Astrocyte (in vitro differentiated cells and primary cell): Measurements from ENCODE around the gene SLC5A4.

Experiments
- EZH2 ChIP-seq: IDR thresholded peaks from 2 replicates; pipeline ENCODE4 v1.6.1; 2012; ENCODE audit warnings: mild to moderate bottlenecking, low read length, inconsistent platforms; ENCODE audit not compliant: insufficient read depth
- TF ChIP-seq, protein P1 (sequence below): IDR thresholded peaks from 2 replicates; pipeline ENCODE4 v1.5.1; 2011; ENCODE audit warnings: low read depth, mild to moderate bottlenecking, inconsistent platforms, low read length, moderate library complexity; ENCODE audit not compliant: insufficient read depth

DNA sequence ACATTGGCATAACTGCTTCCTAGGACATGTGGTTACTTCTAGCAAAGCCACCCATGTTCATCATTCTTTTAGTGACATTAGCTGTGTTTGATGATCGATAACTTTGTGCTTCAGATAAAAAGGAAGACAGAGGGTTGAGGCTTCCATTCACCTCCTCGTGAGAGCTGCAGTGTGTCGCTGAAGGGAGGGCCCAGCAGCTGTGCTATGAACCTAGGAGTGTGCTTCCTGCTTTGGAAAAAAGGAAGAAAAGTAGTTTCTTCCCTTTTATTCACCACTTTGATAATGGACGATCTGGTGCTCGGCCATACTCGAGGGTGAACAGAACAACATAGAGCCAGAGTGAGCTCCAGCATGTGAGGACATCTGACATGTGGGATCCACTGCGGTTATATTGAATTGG lies 44.1 kb downstream of the SLC5A4 start:
- TF ChIP-seq, protein P1, sequence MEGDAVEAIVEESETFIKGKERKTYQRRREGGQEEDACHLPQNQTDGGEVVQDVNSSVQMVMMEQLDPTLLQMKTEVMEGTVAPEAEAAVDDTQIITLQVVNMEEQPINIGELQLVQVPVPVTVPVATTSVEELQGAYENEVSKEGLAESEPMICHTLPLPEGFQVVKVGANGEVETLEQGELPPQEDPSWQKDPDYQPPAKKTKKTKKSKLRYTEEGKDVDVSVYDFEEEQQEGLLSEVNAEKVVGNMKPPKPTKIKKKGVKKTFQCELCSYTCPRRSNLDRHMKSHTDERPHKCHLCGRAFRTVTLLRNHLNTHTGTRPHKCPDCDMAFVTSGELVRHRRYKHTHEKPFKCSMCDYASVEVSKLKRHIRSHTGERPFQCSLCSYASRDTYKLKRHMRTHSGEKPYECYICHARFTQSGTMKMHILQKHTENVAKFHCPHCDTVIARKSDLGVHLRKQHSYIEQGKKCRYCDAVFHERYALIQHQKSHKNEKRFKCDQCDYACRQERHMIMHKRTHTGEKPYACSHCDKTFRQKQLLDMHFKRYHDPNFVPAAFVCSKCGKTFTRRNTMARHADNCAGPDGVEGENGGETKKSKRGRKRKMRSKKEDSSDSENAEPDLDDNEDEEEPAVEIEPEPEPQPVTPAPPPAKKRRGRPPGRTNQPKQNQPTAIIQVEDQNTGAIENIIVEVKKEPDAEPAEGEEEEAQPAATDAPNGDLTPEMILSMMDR = no peak
- TF ChIP-seq EZH2 = no peak
